Measurements from ENCODE around the gene TREH.
A peak's percentile ranks its signal among the peaks of the same experiment; 100 is the strongest.

DNA sequence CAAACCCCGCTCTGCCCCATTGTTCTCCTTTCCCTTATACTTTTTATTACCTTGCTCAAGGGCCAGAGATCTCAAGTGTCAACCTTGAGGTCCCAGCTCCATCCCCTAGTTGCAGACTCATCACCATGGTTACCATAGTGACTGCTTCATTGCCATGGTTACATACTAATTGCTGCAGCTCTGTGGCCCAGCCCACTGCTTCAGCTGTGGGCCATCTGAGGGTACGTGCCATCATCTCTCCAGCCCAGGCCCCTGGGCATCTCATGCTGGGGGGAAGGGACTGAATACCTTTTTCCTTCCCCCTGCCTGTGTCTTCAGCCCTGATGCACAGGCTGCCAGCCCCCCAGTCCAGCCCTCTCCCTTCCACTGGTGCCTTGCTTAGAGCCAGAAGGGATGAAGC lies 22.2 kb downstream of the TREH start:
- TF ChIP-seq, protein P1, sequence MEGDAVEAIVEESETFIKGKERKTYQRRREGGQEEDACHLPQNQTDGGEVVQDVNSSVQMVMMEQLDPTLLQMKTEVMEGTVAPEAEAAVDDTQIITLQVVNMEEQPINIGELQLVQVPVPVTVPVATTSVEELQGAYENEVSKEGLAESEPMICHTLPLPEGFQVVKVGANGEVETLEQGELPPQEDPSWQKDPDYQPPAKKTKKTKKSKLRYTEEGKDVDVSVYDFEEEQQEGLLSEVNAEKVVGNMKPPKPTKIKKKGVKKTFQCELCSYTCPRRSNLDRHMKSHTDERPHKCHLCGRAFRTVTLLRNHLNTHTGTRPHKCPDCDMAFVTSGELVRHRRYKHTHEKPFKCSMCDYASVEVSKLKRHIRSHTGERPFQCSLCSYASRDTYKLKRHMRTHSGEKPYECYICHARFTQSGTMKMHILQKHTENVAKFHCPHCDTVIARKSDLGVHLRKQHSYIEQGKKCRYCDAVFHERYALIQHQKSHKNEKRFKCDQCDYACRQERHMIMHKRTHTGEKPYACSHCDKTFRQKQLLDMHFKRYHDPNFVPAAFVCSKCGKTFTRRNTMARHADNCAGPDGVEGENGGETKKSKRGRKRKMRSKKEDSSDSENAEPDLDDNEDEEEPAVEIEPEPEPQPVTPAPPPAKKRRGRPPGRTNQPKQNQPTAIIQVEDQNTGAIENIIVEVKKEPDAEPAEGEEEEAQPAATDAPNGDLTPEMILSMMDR (IDR thresholded peaks at IDR 0.05; ENCODE audit: poor library complexity, severe bottlenecking) = no peak
- TF ChIP-seq EP300 (conservative IDR thresholded peaks at IDR 0.05; ENCODE audit: poor library complexity, severe bottlenecking) = peak; percentile 54
- no peak for TF ChIP-seq POLR2AphosphoS5 (IDR thresholded peaks at IDR 0.05)
- no peak for TF ChIP-seq TAF1 (IDR thresholded peaks at IDR 0.05; ENCODE audit: low read depth)
- no peak for TF ChIP-seq EZH2 (IDR thresholded peaks at IDR 0.05; ENCODE audit: borderline replicate concordance, insufficient read depth, low read length, poor library complexity, severe bottlenecking)
- TF ChIP-seq, protein P2, sequence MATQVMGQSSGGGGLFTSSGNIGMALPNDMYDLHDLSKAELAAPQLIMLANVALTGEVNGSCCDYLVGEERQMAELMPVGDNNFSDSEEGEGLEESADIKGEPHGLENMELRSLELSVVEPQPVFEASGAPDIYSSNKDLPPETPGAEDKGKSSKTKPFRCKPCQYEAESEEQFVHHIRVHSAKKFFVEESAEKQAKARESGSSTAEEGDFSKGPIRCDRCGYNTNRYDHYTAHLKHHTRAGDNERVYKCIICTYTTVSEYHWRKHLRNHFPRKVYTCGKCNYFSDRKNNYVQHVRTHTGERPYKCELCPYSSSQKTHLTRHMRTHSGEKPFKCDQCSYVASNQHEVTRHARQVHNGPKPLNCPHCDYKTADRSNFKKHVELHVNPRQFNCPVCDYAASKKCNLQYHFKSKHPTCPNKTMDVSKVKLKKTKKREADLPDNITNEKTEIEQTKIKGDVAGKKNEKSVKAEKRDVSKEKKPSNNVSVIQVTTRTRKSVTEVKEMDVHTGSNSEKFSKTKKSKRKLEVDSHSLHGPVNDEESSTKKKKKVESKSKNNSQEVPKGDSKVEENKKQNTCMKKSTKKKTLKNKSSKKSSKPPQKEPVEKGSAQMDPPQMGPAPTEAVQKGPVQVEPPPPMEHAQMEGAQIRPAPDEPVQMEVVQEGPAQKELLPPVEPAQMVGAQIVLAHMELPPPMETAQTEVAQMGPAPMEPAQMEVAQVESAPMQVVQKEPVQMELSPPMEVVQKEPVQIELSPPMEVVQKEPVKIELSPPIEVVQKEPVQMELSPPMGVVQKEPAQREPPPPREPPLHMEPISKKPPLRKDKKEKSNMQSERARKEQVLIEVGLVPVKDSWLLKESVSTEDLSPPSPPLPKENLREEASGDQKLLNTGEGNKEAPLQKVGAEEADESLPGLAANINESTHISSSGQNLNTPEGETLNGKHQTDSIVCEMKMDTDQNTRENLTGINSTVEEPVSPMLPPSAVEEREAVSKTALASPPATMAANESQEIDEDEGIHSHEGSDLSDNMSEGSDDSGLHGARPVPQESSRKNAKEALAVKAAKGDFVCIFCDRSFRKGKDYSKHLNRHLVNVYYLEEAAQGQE (IDR thresholded peaks at IDR 0.05; ENCODE audit: borderline replicate concordance) = peak; percentile 44
